Panc1 (cell line): ENCODE data around the gene PRPF31. TPM values are rescaled to one million over a fixed set of nuclear protein-coding genes. Genes with fewer than 3 reads are reported as not detected.
A peak's percentile ranks its signal among the peaks of the same experiment; 100 is the strongest.

Source experiments
- ATAC-seq: fragments of 200-7000 bp; cut with Tn5 transposase; 2 replicates; pipeline ENCODE4 v1.9.1; 2020; ENCODE audit warnings: mild to moderate bottlenecking, moderate library complexity
- Bru-seq: library from RNA; stranded (reverse); fragments of 400-500 nt; gene quantifications from one replicate; lab custom pipeline; 2021; lab: Mats Ljungman, UMichigan
- BruChase-seq, 2 experiments: library from RNA; stranded (reverse); fragments of 400-500 nt; gene quantifications; one replicate each; lab custom pipeline; 2021; lab: Mats Ljungman, UMichigan
- BruUV-seq: library from RNA; stranded (reverse); fragments of 400-500 nt; replicated peaks from 2 replicates; lab custom pipeline; 2021; lab: Mats Ljungman, UMichigan
- CTCF ChIA-PET: fragments of 300-600 bp; sonication (Branson Sonifier 250); formaldehyde crosslinking; loops from one replicate; lab custom pipeline; 2022; ENCODE audit warnings: antibody characterized with exemption; lab: Charles Lee
- POLR2A ChIA-PET: fragments of 300-600 bp; sonication (Branson Sonifier 250); formaldehyde crosslinking; loops from one replicate; lab custom pipeline; 2022; ENCODE audit warnings: antibody characterized with exemption; lab: Charles Lee
- DNase-seq: peaks from one replicate; pipeline ENCODE4 v3.0.0-alpha.2; 2010; ENCODE audit warnings: low read depth, low spot score
- H3K27ac ChIP-seq: 2 replicates; pipeline ENCODE4 v1.5.1; 2011; ENCODE audit warnings: mild to moderate bottlenecking, low read length, inconsistent platforms
- H3K27me3 ChIP-seq: fragments of 200-500 bp; sonication (Bioruptor generic); 2 replicates; pipeline ENCODE4 v1.6.0; 2014; ENCODE audit warnings: low read length, inconsistent platforms; ENCODE audit not compliant: control insufficient read depth, insufficient read depth
- H3K36me3 ChIP-seq: fragments of 200-500 bp; sonication (Bioruptor generic); 2 replicates; pipeline ENCODE4 v1.5.1; 2014; ENCODE audit warnings: inconsistent platforms, mild to moderate bottlenecking, low read length, moderate library complexity; ENCODE audit not compliant: control insufficient read depth, insufficient read depth
- H3K4me1 ChIP-seq: 2 replicates; pipeline ENCODE4 v1.5.1; 2011; ENCODE audit warnings: inconsistent platforms, mild to moderate bottlenecking, low read length, moderate library complexity; ENCODE audit not compliant: control insufficient read depth, insufficient read depth
- H3K4me3 ChIP-seq, 2 experiments: 2 replicates each; pipeline ENCODE4 v1.5.1; 2011 to 2012; ENCODE audit warnings: low read depth in 2 of 2, low read length in 2 of 2, mild to moderate bottlenecking in 2 of 2, inconsistent platforms in 1 of 2, moderate library complexity in 1 of 2
- H3K9me3 ChIP-seq: fragments of 200-500 bp; sonication (Bioruptor generic); 2 replicates; pipeline ENCODE4 v1.5.1; 2014; ENCODE audit warnings: low read depth, mild to moderate bottlenecking, inconsistent platforms, low read length, moderate library complexity; ENCODE audit not compliant: control insufficient read depth, insufficient read depth
- CTCF ChIP-seq: fragments of 450-650 bp; IDR thresholded peaks from 2 replicates; pipeline ENCODE4 v1.5.1; 2017; ENCODE audit warnings: mild to moderate bottlenecking
- POLR2AphosphoS5 ChIP-seq: IDR thresholded peaks from 2 replicates; pipeline ENCODE4 v1.6.1; 2012; ENCODE audit warnings: mild to moderate bottlenecking, low read depth, low read length, moderate library complexity
- REST ChIP-seq, 2 experiments: IDR thresholded peaks; 2 replicates each; pipeline ENCODE4 v1.6.1; 2011 to 2012; ENCODE audit warnings: low read depth in 2 of 2, control low read depth in 1 of 2, low read length in 1 of 2, mild to moderate bottlenecking in 1 of 2, moderate library complexity in 1 of 2; ENCODE audit not compliant: insufficient read depth in 1 of 2
- SIN3A ChIP-seq: IDR thresholded peaks from 2 replicates; pipeline ENCODE4 v1.6.1; 2012; ENCODE audit warnings: low read depth, mild to moderate bottlenecking, low read length, moderate library complexity, borderline replicate concordance; ENCODE audit not compliant: insufficient read depth
- TCF7L2 ChIP-seq: IDR thresholded peaks from 2 replicates; pipeline ENCODE4 v1.6.1; 2011; ENCODE audit warnings: mild to moderate bottlenecking, low read depth, low read length, inconsistent platforms
- in situ Hi-C: cut with HindIII; loops from 2 replicates; pipeline ENCODE4 v1.10.0; 2016; ENCODE audit warnings: low sequenced_read_pairs, low pct_unique_long_range_greater_than_20kb
- intact Hi-C: fragments of 100-400 bp; cut with micrococcal nuclease; formaldehyde crosslinking; loops from one replicate; pipeline ENCODE4 v1.10.0; 2022; ENCODE audit not compliant: unreplicated experiment
- long read RNA-seq: library from polyadenylated mRNA; unstranded; transcript quantifications from one replicate; pipeline ENCODE4 v2.0.0, GENCODE V29; 2021; ENCODE audit not compliant: unreplicated experiment
- polyA plus RNA-seq: library from polyadenylated mRNA; unstranded; fragments of >200 nt; gene quantifications from one replicate; pipeline ENCODE4 v1.2.1, GENCODE V29; 2012; ENCODE audit warnings: missing spikeins; ENCODE audit not compliant: insufficient read length
- total RNA-seq: library from RNA; stranded (reverse); gene quantifications from one replicate; pipeline ENCODE4 v1.2.1, GENCODE V29; 2021; ENCODE audit not compliant: unreplicated experiment

Gene PRPF31
- total RNA-seq (117 TPM), Bru-seq, nascent RNA (percentile 76 among the genes with signal in this experiment), BruChase-seq, experiment 1, labeled RNA remaining after a 2-hour chase (percentile 75 among the genes with signal in this experiment), BruChase-seq, experiment 2, labeled RNA remaining after a 6-hour chase (percentile 84 among the genes with signal in this experiment)
- polyA plus RNA-seq, result 159 TPM
- long read RNA-seq, transcript PRPF31-201 (14 exons, 2,126 nt), result major isoform, 183 of 303 reads
- long read RNA-seq, partial matches to known transcripts, result 82 of 303 reads
- long read RNA-seq, other reads (novel, unspliced or antisense), result 38 of 303 reads

GRCh38 chr19:54115109-54116063 lies at the start of gene PRPF31, which contains the start of gene TFPT:
TSS of gene PRPF31 (plus strand) at chr19:54115754. CDS start at chr19:54118279, 2,525 bp downstream.
TSS of gene TFPT (minus strand) at chr19:54115657. CDS start at chr19:54115269, 388 bp downstream.
- peaks cover 12% of the 10 kb centered on the region; the same call in 1 of the 2 replicates for H3K4me1 ChIP-seq
- BruUV-seq, result TSS peak; percentile 98
- H3K9me3 ChIP-seq, result no peaks in the 10 kb centered on the region
- in situ Hi-C loops, result no loop called here
- TF ChIP-seq REST (IDR thresholded peaks at IDR 0.05; ENCODE audit: insufficient read depth in 1 of 2, low read depth in 2 of 2, low read length in 1 of 2) (0 out of 4 replicates have a peak, but pooled peaks of 1 of the 2 experiments have one; percentile 46), TCF7L2 (peak; percentile 68; the same call in 1 of the 2 replicates), CTCF (no peak), SIN3A (peak; percentile 52), POLR2AphosphoS5 (peak; percentile 93)
- DNase-seq (peak; percentile 97), ATAC-seq (peak; percentile 93)
- CTCF ChIA-PET, result interaction anchor here (0.5 kb wide), 1 partner anchor 262 kb away, joined by 3 read pairs; no protein-coding TSS in a partner anchor
- no peaks in the 10 kb centered on the region for H3K27me3 ChIP-seq
- POLR2A ChIA-PET, result interaction anchor here (0.6 to 2.0 kb wide), 4 partner anchors 8 to 214 kb away, joined by 4 to 9 read pairs (median 4); no protein-coding TSS in a partner anchor
- peak within 1 kb of the TSS; percentile 93 for H3K27ac ChIP-seq
- intact Hi-C loops, result no loop called here
- peak within 1 kb of the TSS; percentile 51 to 75 for H3K4me3 ChIP-seq
- H3K36me3 ChIP-seq, result no peaks in the 10 kb centered on the region; the same call in 1 of the 2 replicates

- Histone ChIP-seq H3K9me3 (peaks cover 6% of the 10 kb centered on the region; the same call in 1 of the 2 replicates), H3K36me3 (no peaks in the 10 kb centered on the region), H3K4me1 (no peaks in the 10 kb centered on the region), H3K27ac (no peak overlapping the region), H3K4me3 (no peak overlapping the region), H3K27me3 (no peaks in the 10 kb centered on the region)
- ChIA-PET CTCF (no interaction called here), POLR2A (interaction anchor here (0.6 kb wide), 1 partner anchor 10 kb away, joined by 4 read pairs; no protein-coding TSS in a partner anchor)
- intact Hi-C loops, result no loop called here
- ATAC-seq (no peak), DNase-seq (no peak)
- TF ChIP-seq REST (IDR thresholded peaks at IDR 0.05; ENCODE audit: insufficient read depth in 1 of 2, low read depth in 2 of 2, low read length in 1 of 2) (no peak), CTCF (no peak), TCF7L2 (no peak), SIN3A (no peak), POLR2AphosphoS5 (no peak)
- no TSS peak for BruUV-seq
- in situ Hi-C loops, result no loop called here
Measured at GRCh38 chr19:54069470-54069869, 46.1 kb upstream of the PRPF31 start.
